Kidney epithelial cell (primary cell): Measurements from ENCODE around the gene RPS26. TPM values are rescaled to one million over a fixed set of nuclear protein-coding genes. Genes with fewer than 3 reads are reported as not detected.
"Not testable (repeated sequence)": the region's sequence is repeated elsewhere in the genome, so short reads cannot be mapped to it uniquely, and the experiment has no call there.

Experiments used
- DNase-seq: peaks from one replicate; pipeline ENCODE4 v3.0.0-alpha.2; 2010; ENCODE audit warnings: low read depth
- H3K27me3 ChIP-seq: 2 replicates; pipeline ENCODE4 v1.6.0; 2011; ENCODE audit warnings: low read length; ENCODE audit not compliant: control insufficient read depth, insufficient read depth
- H3K36me3 ChIP-seq: 2 replicates; pipeline ENCODE4 v1.5.1; 2011; ENCODE audit warnings: low read length; ENCODE audit not compliant: control insufficient read depth, insufficient read depth
- H3K4me3 ChIP-seq: 2 replicates; pipeline ENCODE4 v1.5.1; 2011; ENCODE audit warnings: low read depth, mild to moderate bottlenecking, control low read depth, low read length
- CTCF ChIP-seq: IDR thresholded peaks from 2 replicates; pipeline ENCODE4 v1.5.1; 2011; ENCODE audit warnings: mild to moderate bottlenecking, moderate library complexity, low read length, control low read depth, inconsistent platforms; ENCODE audit not compliant: insufficient read depth, poor library complexity, severe bottlenecking
- total RNA-seq: library from RNA; depleted of rRNA; stranded (reverse); fragments of >200 nt; gene quantifications from 2 replicates; pipeline ENCODE4 v1.2.3, GENCODE V29; 2015

The RPS26 gene
- total RNA-seq, 1 donor from 2014 or later = 1,382 TPM

DNA sequence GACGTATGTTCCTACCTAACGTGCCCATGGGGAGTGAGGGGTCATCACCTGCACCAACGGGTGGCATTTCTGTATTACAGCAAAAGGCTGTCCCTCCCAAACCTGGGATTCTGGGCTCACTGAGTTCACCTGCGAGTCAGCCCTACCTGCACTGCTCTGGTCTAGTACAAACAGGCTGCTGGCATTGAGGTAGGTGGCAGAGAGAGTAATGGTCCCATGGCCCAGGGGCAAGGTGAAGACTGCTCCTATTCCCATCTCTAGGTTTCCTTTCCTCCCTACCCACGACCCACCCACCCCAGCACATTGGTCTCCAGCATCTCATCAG lies 44.2 kb upstream of the RPS26 start:
- H3K4me3 ChIP-seq = peak overlapping the region; percentile 65
- no peaks in the 10 kb centered on the region for H3K36me3 ChIP-seq
- no peaks in the 10 kb centered on the region for H3K27me3 ChIP-seq
- no peak for TF ChIP-seq CTCF
- DNase-seq = no peak

DNA sequence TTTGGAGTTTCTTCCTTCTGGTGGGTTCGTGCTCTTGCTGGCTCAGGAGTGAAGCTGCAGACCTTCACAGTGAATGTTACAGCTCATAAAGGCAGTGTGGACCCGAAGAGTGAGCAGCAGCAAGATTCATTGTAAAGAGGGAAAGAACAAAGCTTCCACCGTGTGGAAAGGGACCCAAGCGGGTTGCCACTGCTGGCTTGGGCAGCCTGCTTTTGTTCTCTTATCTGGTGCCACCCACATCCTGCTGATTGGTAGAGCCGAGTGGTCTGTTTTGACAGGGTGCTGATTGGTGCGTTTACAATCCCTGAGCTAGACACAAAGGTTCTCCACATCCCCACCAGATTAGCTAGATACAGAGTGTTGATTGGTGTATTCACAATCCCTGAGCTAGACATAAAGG lies 42.2 kb upstream of the RPS26 start:
- H3K27me3 ChIP-seq, H3K36me3 ChIP-seq, DNase-seq, H3K4me3 ChIP-seq: not testable (repeated sequence)

GRCh38 chr12:55999999-56000540 lies 41.6 kb upstream of the RPS26 start:
- not testable (repeated sequence) for H3K36me3 ChIP-seq, H3K27me3 ChIP-seq, H3K4me3 ChIP-seq, DNase-seq

DNA sequence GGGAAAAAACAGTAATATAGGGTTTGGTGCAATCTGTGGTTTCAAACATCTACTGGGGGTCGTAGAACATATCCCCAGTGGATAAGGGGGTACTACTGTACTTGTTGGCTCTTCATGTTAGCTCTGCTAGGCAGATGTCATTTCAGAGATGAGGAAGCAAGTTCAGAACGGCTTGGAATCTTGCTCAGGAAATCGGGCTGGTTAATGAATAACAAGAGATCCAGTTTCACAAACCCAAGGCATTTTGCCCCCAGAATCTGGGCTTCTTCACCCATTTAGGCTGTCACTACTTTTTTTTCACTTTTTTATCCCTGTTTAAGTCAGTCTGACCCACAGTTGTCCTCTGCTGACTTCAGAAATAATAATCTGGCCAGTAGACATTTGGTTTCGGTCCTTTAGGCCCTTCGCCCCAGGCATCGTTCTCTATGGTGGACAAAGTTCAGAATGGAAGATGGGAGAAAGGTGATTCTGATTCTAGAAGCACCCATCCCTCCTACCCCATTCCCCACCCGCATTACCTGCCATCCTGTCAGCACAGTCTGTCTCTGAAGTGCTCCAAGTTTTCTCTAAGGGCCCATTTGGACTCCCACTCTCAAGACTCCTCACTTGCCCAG lies 40.1 kb upstream of the RPS26 start:
- DNase-seq = no peak
- no peak overlapping the region for H3K4me3 ChIP-seq
- no peaks in the 10 kb centered on the region for H3K27me3 ChIP-seq
- no peak for TF ChIP-seq CTCF
- peaks cover 2% of the 10 kb centered on the region for H3K36me3 ChIP-seq

DNA sequence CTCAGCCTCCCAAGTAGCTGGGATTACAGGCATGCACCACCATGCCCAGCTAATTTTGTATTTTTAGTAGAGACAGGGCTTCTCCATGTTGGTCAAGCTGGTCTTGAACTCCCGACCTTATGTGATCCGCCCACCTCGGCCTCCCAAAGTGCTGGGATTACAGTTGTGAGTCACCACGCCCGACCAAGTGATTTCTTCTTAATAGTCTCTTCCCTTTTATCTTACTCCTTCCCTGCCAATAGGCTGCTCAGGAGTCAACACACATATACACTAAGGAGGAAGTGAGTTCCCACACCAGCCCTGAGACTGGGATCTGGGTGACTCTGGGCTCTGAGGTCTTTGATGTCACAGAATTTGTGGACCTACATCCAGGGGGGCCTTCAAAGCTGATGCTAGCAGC lies 38.3 kb upstream of the RPS26 start:
- not testable (repeated sequence) for DNase-seq, H3K4me3 ChIP-seq, H3K36me3 ChIP-seq, H3K27me3 ChIP-seq

DNA sequence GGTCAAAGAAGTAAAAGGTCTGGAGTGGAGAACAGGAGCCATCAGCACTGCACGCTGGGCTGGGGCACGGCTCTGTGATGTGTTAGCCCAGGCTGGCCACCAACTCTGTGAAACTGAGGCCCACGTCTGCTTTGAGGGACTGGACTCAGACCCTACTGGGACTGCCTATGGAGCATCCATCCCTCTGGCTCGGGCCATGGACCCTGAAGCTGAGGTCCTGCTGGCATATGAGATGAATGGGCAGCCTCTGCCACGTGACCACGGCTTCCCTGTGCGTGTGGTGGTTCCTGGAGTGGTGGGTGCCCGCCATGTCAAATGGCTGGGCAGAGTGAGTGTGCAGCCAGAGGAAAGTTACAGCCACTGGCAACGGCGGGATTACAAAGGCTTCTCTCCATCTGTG lies 37.5 kb upstream of the RPS26 start:
- no peak for DNase-seq
- no peak for TF ChIP-seq CTCF
- Histone ChIP-seq H3K36me3 (peaks cover 2% of the 10 kb centered on the region), H3K4me3 (no peak overlapping the region), H3K27me3 (no peaks in the 10 kb centered on the region)

DNA sequence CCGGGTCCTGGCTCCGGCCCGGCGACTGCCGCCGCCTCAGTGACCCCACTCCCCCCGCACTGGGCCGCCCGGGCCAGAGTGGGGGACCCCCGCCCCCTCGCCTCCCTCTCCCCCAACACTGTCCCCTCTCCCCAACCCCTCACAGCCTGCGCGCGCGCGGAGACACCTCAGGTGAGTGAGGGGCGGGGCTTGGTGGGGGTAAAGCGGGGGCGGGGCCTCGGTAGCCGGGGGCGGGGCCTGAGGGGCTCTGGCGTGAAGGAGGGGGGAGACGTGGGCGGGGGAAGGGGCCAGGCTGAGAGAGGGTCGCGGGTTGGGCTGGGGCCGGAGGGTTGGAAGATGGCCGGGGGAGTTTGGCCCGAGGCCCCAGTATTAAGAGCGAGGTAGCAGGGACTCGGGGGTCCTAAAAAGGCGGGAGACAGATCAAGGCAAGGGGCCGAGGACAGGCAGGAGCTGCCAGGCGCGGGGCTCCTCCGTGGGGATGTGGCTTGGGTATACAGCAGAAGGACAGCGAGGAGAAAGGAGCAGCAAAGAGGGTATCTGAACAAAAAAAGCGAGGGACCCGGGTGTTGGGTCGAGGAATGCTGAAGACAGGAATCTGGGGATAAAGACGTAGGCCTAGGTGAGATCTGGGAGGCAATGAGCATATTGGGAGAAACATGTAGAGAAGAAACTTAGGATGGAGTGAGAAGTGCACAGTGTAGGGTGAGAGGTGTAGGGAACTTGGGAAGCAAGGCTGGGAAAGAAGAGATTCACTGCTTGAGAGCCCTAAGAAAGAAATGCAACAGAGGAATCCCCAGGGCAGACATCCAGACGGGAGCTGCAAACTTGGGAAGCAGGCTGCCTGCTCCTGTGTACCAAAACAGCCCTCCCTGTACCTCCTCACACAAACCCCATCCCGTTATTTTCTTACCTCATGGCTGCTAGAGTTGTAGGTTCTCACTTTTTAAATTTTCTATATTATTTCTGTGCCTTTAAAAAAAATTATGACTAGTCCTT lies 33.9 kb upstream of the RPS26 start:
- Histone ChIP-seq H3K4me3 (peak overlapping the region; percentile 78), H3K27me3 (no peaks in the 10 kb centered on the region), H3K36me3 (peaks cover 2% of the 10 kb centered on the region)
- no peak for TF ChIP-seq CTCF
- DNase-seq = no peak
